Measurements from ENCODE around the gene TMEM175. TPM values are rescaled to one million over a fixed set of nuclear protein-coding genes. Genes with fewer than 3 reads are reported as not detected.

The TMEM175 gene
- total and polyA plus RNA-seq, 2 of the 8 experiments (the other 6 are each of a cell fraction or from before 2014, with no cell fraction given): 4.9 to 20.7 TPM

DNA sequence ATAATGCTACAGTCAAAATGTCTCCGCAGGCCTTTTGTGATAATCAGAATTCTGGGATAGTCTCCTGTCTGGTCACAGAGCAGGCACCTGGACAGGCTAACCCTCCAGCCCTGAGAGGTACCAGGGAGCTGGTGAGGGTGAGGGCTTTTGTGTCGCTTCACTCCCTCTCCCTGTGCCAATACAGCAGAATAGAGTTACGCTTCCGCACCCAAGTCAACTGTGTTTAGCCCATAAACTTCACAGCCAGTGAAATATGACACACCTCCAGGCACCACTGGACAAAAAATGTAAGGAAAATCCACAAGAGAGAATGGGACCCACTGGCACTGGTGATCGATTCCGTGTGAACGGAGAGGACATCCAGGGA, 1.4 kb upstream of the TMEM175 start:
- Histone ChIP-seq H3K79me1 (ENCODE audit: low read depth, low read length) (peaks cover 18% of the 10 kb centered on the region), H3K14ac (ENCODE audit: insufficient read length) (no peak overlapping the region), H3K18ac (ENCODE audit: extremely low read depth, low read length) (no peak overlapping the region), H2BK120ac (replicated peaks; ENCODE audit: low read depth, low read length) (no peak overlapping the region), H2AK5ac (ENCODE audit: low read depth, low read length) (no peak overlapping the region), H4K8ac (ENCODE audit: extremely low read depth, insufficient read depth, low read length) (no peak overlapping the region; the same call in 1 of the 2 replicates), H2AFZ (ENCODE audit: low read length) (no peak overlapping the region), H3K36me3 (ENCODE audit: control insufficient read depth in 2 of 4, insufficient read depth in 4 of 4, low read length in 3 of 4) (no peaks in the 10 kb centered on the region), H3K27ac (ENCODE audit: low read depth, low read length) (no peak overlapping the region), H3K9me3 (ENCODE audit: insufficient read depth in 2 of 2, low read depth in 1 of 2, low read length in 1 of 2) (no peaks in the 10 kb centered on the region), H3K4me1 (replicated peaks in 1 of 4; ENCODE audit: control insufficient read depth in 3 of 4, insufficient read depth in 4 of 4, low read length in 3 of 4) (peaks cover 0 to 8% (median 4%) of the 10 kb centered on the region in 4 experiments; a peak in 4 of 7 replicates), H4K5ac (ENCODE audit: insufficient read length, low read depth, low read length) (no peak overlapping the region), H2BK15ac (ENCODE audit: low read length) (no peak overlapping the region), H3K4me3 (ENCODE audit: extremely low read depth in 1 of 4, insufficient read depth in 2 of 4, low read depth in 3 of 4, low read length in 4 of 4) (peak overlapping the region; percentile 86 to 96 (median 90); a peak in 5 of 8 replicates), H2BK20ac (ENCODE audit: low read length) (no peak overlapping the region), H2BK12ac (ENCODE audit: low read depth, low read length) (no peak overlapping the region), H2BK5ac (ENCODE audit: low read depth, low read length) (no peak overlapping the region), H3K4me2 (ENCODE audit: insufficient read depth in 1 of 2, low read depth in 2 of 2, low read length in 2 of 2) (peak overlapping the region; percentile 61 to 95), H3K79me2 (ENCODE audit: control insufficient read depth in 1 of 2, insufficient read depth in 2 of 2, low read length in 2 of 2) (peaks cover 19 to 46% of the 10 kb centered on the region in 2 experiments), H4K20me1 (replicated peaks in 1 of 2; ENCODE audit: control insufficient read depth in 1 of 2, insufficient read depth in 2 of 2, low read length in 2 of 2) (peaks cover 7 to 13% of the 10 kb centered on the region in 2 experiments), H3K4ac (replicated peaks; ENCODE audit: insufficient read length, low read depth, low read length) (no peak overlapping the region), H3K23me2 (ENCODE audit: low read depth, low read length) (peaks cover 14% of the 10 kb centered on the region; the same call in 1 of the 2 replicates), H3K9ac (replicated peaks in 1 of 4; ENCODE audit: extremely low read depth in 1 of 4, low read depth in 3 of 4, low read length in 3 of 4) (peak overlapping the region in 2 of 4 experiments; percentile 23 to 77; a peak in 2 of 7 replicates), H4K91ac (replicated peaks; ENCODE audit: insufficient read length, low read length) (no peak overlapping the region), H3K23ac (ENCODE audit: insufficient read length) (no peak overlapping the region), H3K27me3 (replicated peaks in 1 of 4; ENCODE audit: control insufficient read depth in 3 of 4, extremely low read depth in 1 of 4, insufficient read depth in 3 of 4, low read length in 3 of 4) (no peaks in the 10 kb centered on the region), H3K56ac (replicated peaks; ENCODE audit: insufficient read length, low read depth, low read length) (no peak overlapping the region)
- no peak for DNase-seq (ENCODE audit: low read depth in 1 of 2, low spot score in 2 of 2)
- WGBS, 2 experiments (ENCODE audit: extremely low coverage in 1 of 2, insufficient coverage in 1 of 2, insufficient read length in 1 of 2, insufficient replicate concordance in 2 of 2, low coverage in 1 of 2, low lambda C conversion rate in 2 of 2, missing lambda C conversion rate in 1 of 2): 82% methylated on average over 7 of the region's 7 CpGs; no CpG with 5 or more reads in 1 of the 2 experiments
- POLR2A ChIA-PET (ENCODE audit: partially characterized antibody): no interaction called here
- FAIRE-seq: no peak
- CTCF ChIA-PET (ENCODE audit: partially characterized antibody): interaction anchor here (1.7 kb wide), 1 partner anchor 56 kb away, joined by 3 read pairs; the partner anchor contains the start of gene IDUA
- no peak for TF ChIP-seq RFX5 (IDR thresholded peaks at IDR 0.05; ENCODE audit: borderline replicate concordance, low read depth, low read length)
- TF ChIP-seq POLR2A (IDR thresholded peaks at IDR 0.05; ENCODE audit: control extremely low read depth in 1 of 2, low read depth in 2 of 2, low read length in 2 of 2): no peak
- no peak for TF ChIP-seq SIN3A (conservative IDR thresholded peaks at IDR 0.05 in 1 of 2, IDR thresholded peaks at IDR 0.05 in 1 of 2; ENCODE audit: low read depth in 1 of 2, low read length in 2 of 2)
- TF ChIP-seq KDM1A (IDR thresholded peaks at IDR 0.05; ENCODE audit: borderline replicate concordance, low read length): no peak
- no peak for TF ChIP-seq GTF2F1 (IDR thresholded peaks at IDR 0.05; ENCODE audit: borderline replicate concordance, low read depth, low read length)
- no peak for TF ChIP-seq SIRT6 (IDR thresholded peaks at IDR 0.05; ENCODE audit: low read length)
- TF ChIP-seq TAF7 (optimal IDR thresholded peaks at IDR 0.05; ENCODE audit: borderline replicate concordance, low read depth, low read length): no peak
- TF ChIP-seq POLR2AphosphoS5 (IDR thresholded peaks at IDR 0.05; ENCODE audit: low read depth, low read length): no peak
- TF ChIP-seq EP300 (IDR thresholded peaks at IDR 0.05; ENCODE audit: borderline replicate concordance in 1 of 2, low read depth in 2 of 2, low read length in 2 of 2): no peak
- TF ChIP-seq, protein P1, sequence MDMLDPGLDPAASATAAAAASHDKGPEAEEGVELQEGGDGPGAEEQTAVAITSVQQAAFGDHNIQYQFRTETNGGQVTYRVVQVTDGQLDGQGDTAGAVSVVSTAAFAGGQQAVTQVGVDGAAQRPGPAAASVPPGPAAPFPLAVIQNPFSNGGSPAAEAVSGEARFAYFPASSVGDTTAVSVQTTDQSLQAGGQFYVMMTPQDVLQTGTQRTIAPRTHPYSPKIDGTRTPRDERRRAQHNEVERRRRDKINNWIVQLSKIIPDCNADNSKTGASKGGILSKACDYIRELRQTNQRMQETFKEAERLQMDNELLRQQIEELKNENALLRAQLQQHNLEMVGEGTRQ (IDR thresholded peaks at IDR 0.05; ENCODE audit: low read length): no peak
- TF ChIP-seq TBP (IDR thresholded peaks at IDR 0.05; ENCODE audit: low read depth, low read length): no peak
- no peak for TF ChIP-seq SP2 (IDR thresholded peaks at IDR 0.05; ENCODE audit: low read length)
- no peak for TF ChIP-seq BACH1 (IDR thresholded peaks at IDR 0.05; ENCODE audit: low read length)
- no peak for TF ChIP-seq SIX5 (IDR thresholded peaks at IDR 0.05; ENCODE audit: low read depth, low read length)
